Measurements from ENCODE around the gene ISG15.

DNA sequence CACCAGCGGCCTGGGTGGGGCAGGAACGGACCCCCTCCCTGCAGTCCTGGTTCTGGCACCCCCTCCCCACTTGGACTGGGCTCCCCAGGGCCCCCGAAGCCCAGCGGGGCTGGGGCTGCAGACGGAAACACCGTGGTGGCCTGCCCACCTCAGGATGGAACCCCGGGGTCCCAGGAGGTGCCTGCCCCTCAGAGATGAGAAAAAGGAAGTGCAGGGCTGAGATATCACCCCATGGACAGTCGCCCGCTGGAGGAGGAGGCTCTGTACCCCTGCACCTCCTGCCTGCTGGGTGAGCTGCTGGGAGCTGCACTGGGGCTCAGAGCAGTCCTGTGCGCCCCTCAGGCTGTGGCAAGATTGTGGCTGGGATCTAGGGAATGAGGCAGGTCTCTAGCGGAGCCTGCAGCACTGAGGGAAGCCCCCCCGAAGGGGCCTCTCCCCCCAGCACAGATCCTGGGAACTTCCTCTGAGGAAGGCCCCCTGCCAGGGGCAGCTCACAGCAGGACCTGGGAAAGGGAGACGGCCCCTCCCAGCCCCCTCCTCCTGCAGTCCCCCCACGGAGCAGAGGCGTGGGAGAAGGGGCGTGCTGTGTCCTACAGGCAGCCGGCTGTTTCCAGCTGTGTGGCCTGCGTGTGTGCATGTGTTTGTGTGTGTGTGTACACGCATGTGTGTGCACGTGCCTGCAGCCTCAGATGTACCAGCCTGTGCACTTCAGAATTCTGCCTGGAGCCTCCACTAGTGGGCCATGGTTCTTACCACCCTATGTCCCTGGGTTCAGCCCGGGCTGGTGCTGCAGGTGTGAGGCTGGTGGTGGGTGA lies 13.5 kb downstream of the ISG15 start:
- TF ChIP-seq CTCF (IDR thresholded peaks at IDR 0.05; ENCODE audit: low read length), result no peak
- no peak for TF ChIP-seq EZH2 (IDR thresholded peaks at IDR 0.05; ENCODE audit: borderline replicate concordance, low read length)
